ENCODE results near the gene CBLL2.
"Not testable (repeated sequence)": the region's sequence is repeated elsewhere in the genome, so short reads cannot be mapped to it uniquely, and the experiment has no call there.

Gene CBLL2

GRCh38 chrX:22272613-22273012 lies at the start of gene CBLL2:
Gene CBLL2 (plus strand): TSS chrX:22272913. CDS start chrX:22272992, 79 bp downstream.
- H3K36me3 Mint-ChIP-seq (ENCODE audit: insufficient read depth), result no peaks in the 10 kb centered on the region
- ATAC-seq (replicated peaks; ENCODE audit: extremely low read depth, poor library complexity, severe bottlenecking), result no peak
- H3K4me1 Mint-ChIP-seq, result no peaks in the 10 kb centered on the region
- no peak within 1 kb of the TSS for H3K4me3 Mint-ChIP-seq
- no peaks in the 10 kb centered on the region for H3K9me3 Mint-ChIP-seq
- no peak within 1 kb of the TSS for H3K27ac Mint-ChIP-seq (ENCODE audit: low read depth)
- DNase-seq (ENCODE audit: low spot score in 2 of 2), result no peak
- H3K27me3 Mint-ChIP-seq, result no peaks in the 10 kb centered on the region

GRCh38 chrX:22234380-22234779 lies 38.3 kb upstream of the CBLL2 start:
- Mint-ChIP-seq H3K36me3 (ENCODE audit: insufficient read depth) (peaks cover 2% of the 10 kb centered on the region), H3K27ac (ENCODE audit: low read depth) (no peak overlapping the region), H3K9me3 (no peaks in the 10 kb centered on the region), H3K27me3 (peaks cover 19% of the 10 kb centered on the region), H3K4me1 (no peaks in the 10 kb centered on the region), H3K4me3 (no peak overlapping the region)
- no peak for DNase-seq (ENCODE audit: low spot score in 2 of 2)
- no peak for ATAC-seq (replicated peaks; ENCODE audit: extremely low read depth, poor library complexity, severe bottlenecking)

GRCh38 chrX:22237479-22237878 lies 35.2 kb upstream of the CBLL2 start:
- Mint-ChIP-seq H3K9me3 (no peaks in the 10 kb centered on the region), H3K27me3 (peaks cover 17% of the 10 kb centered on the region), H3K4me1 (no peaks in the 10 kb centered on the region), H3K27ac (ENCODE audit: low read depth) (no peak overlapping the region), H3K4me3 (no peak overlapping the region), H3K36me3 (ENCODE audit: insufficient read depth) (peaks cover 2% of the 10 kb centered on the region)
- DNase-seq (ENCODE audit: low spot score in 2 of 2) (no peak), ATAC-seq (replicated peaks; ENCODE audit: extremely low read depth, poor library complexity, severe bottlenecking) (no peak)

GRCh38 chrX:22246620-22247019 lies 26.1 kb upstream of the CBLL2 start:
- H3K9me3 Mint-ChIP-seq, result no peaks in the 10 kb centered on the region
- no peaks in the 10 kb centered on the region for H3K4me1 Mint-ChIP-seq
- ATAC-seq (replicated peaks; ENCODE audit: extremely low read depth, poor library complexity, severe bottlenecking), result no peak
- DNase-seq (ENCODE audit: low spot score in 2 of 2), result no peak
- no peaks in the 10 kb centered on the region for H3K27me3 Mint-ChIP-seq
- no peak overlapping the region for H3K4me3 Mint-ChIP-seq
- H3K36me3 Mint-ChIP-seq (ENCODE audit: insufficient read depth), result no peaks in the 10 kb centered on the region
- no peak overlapping the region for H3K27ac Mint-ChIP-seq (ENCODE audit: low read depth)

GRCh38 chrX:22247169-22247568 lies 25.5 kb upstream of the CBLL2 start:
- DNase-seq (ENCODE audit: low spot score in 2 of 2) (no peak), ATAC-seq (replicated peaks; ENCODE audit: extremely low read depth, poor library complexity, severe bottlenecking) (no peak)
- Mint-ChIP-seq H3K36me3 (ENCODE audit: insufficient read depth) (no peaks in the 10 kb centered on the region), H3K4me1 (no peaks in the 10 kb centered on the region), H3K9me3 (no peaks in the 10 kb centered on the region), H3K27ac (ENCODE audit: low read depth) (no peak overlapping the region), H3K4me3 (no peak overlapping the region), H3K27me3 (no peaks in the 10 kb centered on the region)

- Mint-ChIP-seq H3K9me3 (no peaks in the 10 kb centered on the region), H3K4me1 (no peaks in the 10 kb centered on the region), H3K36me3 (ENCODE audit: insufficient read depth) (no peaks in the 10 kb centered on the region), H3K4me3 (no peak overlapping the region), H3K27ac (ENCODE audit: low read depth) (no peak overlapping the region), H3K27me3 (no peaks in the 10 kb centered on the region)
- ATAC-seq (replicated peaks; ENCODE audit: extremely low read depth, poor library complexity, severe bottlenecking), result no peak
- no peak for DNase-seq (ENCODE audit: low spot score in 2 of 2)
Measured at GRCh38 chrX:22248401-22248800, 24.3 kb upstream of the CBLL2 start.

GRCh38 chrX:22249371-22249770 lies 23.3 kb upstream of the CBLL2 start:
- H3K4me1 Mint-ChIP-seq, result no peaks in the 10 kb centered on the region
- no peak for ATAC-seq (replicated peaks; ENCODE audit: extremely low read depth, poor library complexity, severe bottlenecking)
- H3K27me3 Mint-ChIP-seq, result no peaks in the 10 kb centered on the region

GRCh38 chrX:22268706-22269105 lies 4.0 kb upstream of the CBLL2 start:
- no peak overlapping the region for H3K4me3 Mint-ChIP-seq
- no peaks in the 10 kb centered on the region for H3K36me3 Mint-ChIP-seq (ENCODE audit: insufficient read depth)
- H3K4me1 Mint-ChIP-seq, result no peaks in the 10 kb centered on the region
- no peaks in the 10 kb centered on the region for H3K27me3 Mint-ChIP-seq
- H3K9me3 Mint-ChIP-seq, result no peaks in the 10 kb centered on the region
- no peak overlapping the region for H3K27ac Mint-ChIP-seq (ENCODE audit: low read depth)
- ATAC-seq (replicated peaks; ENCODE audit: extremely low read depth, poor library complexity, severe bottlenecking) (no peak), DNase-seq (ENCODE audit: low spot score in 2 of 2) (no peak)

More at GRCh38 chrX:22249371-22249770, 23.3 kb upstream of the CBLL2 start:
- H3K9me3 Mint-ChIP-seq, result no peaks in the 10 kb centered on the region
- no peaks in the 10 kb centered on the region for H3K36me3 Mint-ChIP-seq (ENCODE audit: insufficient read depth)
- H3K4me3 Mint-ChIP-seq, result no peak overlapping the region
- no peak overlapping the region for H3K27ac Mint-ChIP-seq (ENCODE audit: low read depth)
- no peak for DNase-seq (ENCODE audit: low spot score in 2 of 2)

- no peaks in the 10 kb centered on the region for H3K27me3 Mint-ChIP-seq
- no peak overlapping the region for H3K4me3 Mint-ChIP-seq
- H3K9me3 Mint-ChIP-seq, result no peaks in the 10 kb centered on the region
- no peaks in the 10 kb centered on the region for H3K4me1 Mint-ChIP-seq
- H3K27ac Mint-ChIP-seq (ENCODE audit: low read depth), result no peak overlapping the region
- no peak for DNase-seq (ENCODE audit: low spot score in 2 of 2)
- H3K36me3 Mint-ChIP-seq (ENCODE audit: insufficient read depth), result no peaks in the 10 kb centered on the region
- no peak for ATAC-seq (replicated peaks; ENCODE audit: extremely low read depth, poor library complexity, severe bottlenecking)
Measured at GRCh38 chrX:22273714-22274317, 1.1 kb downstream of the CBLL2 start.

- no peak overlapping the region for H3K27ac Mint-ChIP-seq (ENCODE audit: low read depth)
- H3K27me3 Mint-ChIP-seq, result no peaks in the 10 kb centered on the region
- no peaks in the 10 kb centered on the region for H3K36me3 Mint-ChIP-seq (ENCODE audit: insufficient read depth)
- H3K9me3 Mint-ChIP-seq, result no peaks in the 10 kb centered on the region
- DNase-seq (ENCODE audit: low spot score in 2 of 2) (no peak), ATAC-seq (replicated peaks; ENCODE audit: extremely low read depth, poor library complexity, severe bottlenecking) (no peak)
- no peak overlapping the region for H3K4me3 Mint-ChIP-seq
- H3K4me1 Mint-ChIP-seq, result no peaks in the 10 kb centered on the region
Measured at GRCh38 chrX:22276781-22277180, 4.1 kb downstream of the CBLL2 start.

- H3K27me3 Mint-ChIP-seq, result peaks cover 7% of the 10 kb centered on the region
- H3K36me3 Mint-ChIP-seq (ENCODE audit: insufficient read depth), result no peaks in the 10 kb centered on the region
- H3K27ac Mint-ChIP-seq (ENCODE audit: low read depth), result no peak overlapping the region
- no peak overlapping the region for H3K4me3 Mint-ChIP-seq
- no peak for ATAC-seq (replicated peaks; ENCODE audit: extremely low read depth, poor library complexity, severe bottlenecking)
- no peaks in the 10 kb centered on the region for H3K4me1 Mint-ChIP-seq
- DNase-seq (ENCODE audit: low spot score in 2 of 2), result no peak
- peaks cover 10% of the 10 kb centered on the region for H3K9me3 Mint-ChIP-seq
Measured at GRCh38 chrX:22278375-22278774, 5.7 kb downstream of the CBLL2 start.

- H3K4me1 Mint-ChIP-seq; H3K4me3 Mint-ChIP-seq; H3K36me3 Mint-ChIP-seq (ENCODE audit: insufficient read depth); H3K27me3 Mint-ChIP-seq; DNase-seq (ENCODE audit: low spot score in 2 of 2); H3K9me3 Mint-ChIP-seq; H3K27ac Mint-ChIP-seq (ENCODE audit: low read depth); ATAC-seq (replicated peaks; ENCODE audit: extremely low read depth, poor library complexity, severe bottlenecking): not testable (repeated sequence)
Measured at GRCh38 chrX:22289209-22289608, 16.5 kb downstream of the CBLL2 start.

GRCh38 chrX:22296871-22297270 lies 24.2 kb downstream of the CBLL2 start:
- Mint-ChIP-seq H3K27ac (ENCODE audit: low read depth) (no peak overlapping the region), H3K4me1 (no peaks in the 10 kb centered on the region), H3K27me3 (no peaks in the 10 kb centered on the region), H3K9me3 (no peaks in the 10 kb centered on the region), H3K4me3 (no peak overlapping the region), H3K36me3 (ENCODE audit: insufficient read depth) (no peaks in the 10 kb centered on the region)
- DNase-seq (ENCODE audit: low spot score in 2 of 2), result no peak
- no peak for ATAC-seq (replicated peaks; ENCODE audit: extremely low read depth, poor library complexity, severe bottlenecking)

- no peak for ATAC-seq (replicated peaks; ENCODE audit: extremely low read depth, poor library complexity, severe bottlenecking)
- H3K4me3 Mint-ChIP-seq, result no peak overlapping the region
Measured at GRCh38 chrX:22300130-22300529, 27.4 kb downstream of the CBLL2 start.

More at GRCh38 chrX:22300130-22300529, 27.4 kb downstream of the CBLL2 start:
- Mint-ChIP-seq H3K36me3 (ENCODE audit: insufficient read depth) (no peaks in the 10 kb centered on the region), H3K27ac (ENCODE audit: low read depth) (no peak overlapping the region), H3K9me3 (no peaks in the 10 kb centered on the region), H3K4me1 (no peaks in the 10 kb centered on the region), H3K27me3 (no peaks in the 10 kb centered on the region)
- no peak for DNase-seq (ENCODE audit: low spot score in 2 of 2)

Data from central memory CD8-positive, alpha-beta T cell (primary cell).